BLaER1 (cell line): ENCODE data around the gene DYNLT2B.
"Not testable (repeated sequence)": the region's sequence is repeated elsewhere in the genome, so short reads cannot be mapped to it uniquely, and the experiment has no call there.

Experiments
- H3K27ac ChIP-seq: shearing (Covaris generic); formaldehyde crosslinking; 2 replicates; pipeline ENCODE4 v1.8.1; 2022
- H3K27me3 ChIP-seq: shearing (Covaris generic); formaldehyde crosslinking; 2 replicates; pipeline ENCODE4 v1.8.1; 2022
- H3K36me3 ChIP-seq: shearing (Covaris generic); formaldehyde crosslinking; 2 replicates; pipeline ENCODE4 v1.8.1; 2022
- H3K4me1 ChIP-seq: shearing (Covaris generic); formaldehyde crosslinking; 2 replicates; pipeline ENCODE4 v1.8.1; 2022
- H3K4me2 ChIP-seq: shearing (Covaris generic); formaldehyde crosslinking; 2 replicates; pipeline ENCODE4 v1.8.1; 2022
- H3K4me3 ChIP-seq: shearing (Covaris generic); formaldehyde crosslinking; 2 replicates; pipeline ENCODE4 v1.8.1; 2022
- H3K9ac ChIP-seq: shearing (Covaris generic); formaldehyde crosslinking; 2 replicates; pipeline ENCODE4 v1.8.1; 2022
- H3K9me3 ChIP-seq: shearing (Covaris generic); formaldehyde crosslinking; 2 replicates; pipeline ENCODE4 v1.8.1; 2022
- H4K20me1 ChIP-seq: shearing (Covaris generic); formaldehyde crosslinking; 2 replicates; pipeline ENCODE4 v1.8.1; 2022
- Cebpa-rat ChIP-seq: shearing (Covaris generic); IDR thresholded peaks from 2 replicates; pipeline ENCODE4 v1.8.1; 2022

DYNLT2B gene

GRCh38 chr3:196246612-196247308 lies 71.3 kb downstream of the DYNLT2B start:
- Histone ChIP-seq H3K4me3 (no peak overlapping the region), H3K4me2 (no peak overlapping the region), H3K9ac (no peak overlapping the region), H3K36me3 (peaks cover 92% of the 10 kb centered on the region), H4K20me1 (no peaks in the 10 kb centered on the region), H3K9me3 (peaks cover 46% of the 10 kb centered on the region), H3K27ac (no peak overlapping the region), H3K27me3 (no peaks in the 10 kb centered on the region), H3K4me1 (peaks cover 8% of the 10 kb centered on the region)
- TF ChIP-seq Cebpa-rat, result no peak

- not testable (repeated sequence) for H3K4me3 ChIP-seq, H3K27me3 ChIP-seq, H3K27ac ChIP-seq, H3K4me1 ChIP-seq, H3K4me2 ChIP-seq, H4K20me1 ChIP-seq, H3K9ac ChIP-seq
- peaks cover 25% of the 10 kb centered on the region for H3K9me3 ChIP-seq
- peaks cover 92% of the 10 kb centered on the region for H3K36me3 ChIP-seq
These were observed 73.9 kb downstream of the DYNLT2B start for GRCh38 chr3:196244166-196244565.

GRCh38 chr3:196241704-196242103 lies 76.3 kb downstream of the DYNLT2B start:
- Histone ChIP-seq H3K4me2 (no peak overlapping the region), H4K20me1 (peaks cover 12% of the 10 kb centered on the region), H3K27me3 (no peaks in the 10 kb centered on the region), H3K9ac (no peak overlapping the region), H3K27ac (no peak overlapping the region), H3K9me3 (peaks cover 25% of the 10 kb centered on the region), H3K4me1 (peaks cover 16% of the 10 kb centered on the region), H3K4me3 (no peak overlapping the region), H3K36me3 (peaks cover 82% of the 10 kb centered on the region)
- no peak for TF ChIP-seq Cebpa-rat
